Nephron (organoid): ENCODE results near the gene GIPR.
"Not testable (repeated sequence)": the region's sequence is repeated elsewhere in the genome, so short reads cannot be mapped to it uniquely, and the experiment has no call there.

Experiments
- H3K27ac Mint-ChIP-seq, 3 experiments: 2 replicates each; pipeline ENCODE4 v1.8.0; 2020; ENCODE audit warnings: mixed read lengths in 3 of 3, mild to moderate bottlenecking in 2 of 3, moderate library complexity in 1 of 3
- H3K27me3 Mint-ChIP-seq: 2 replicates; pipeline ENCODE4 v1.8.0; 2021; ENCODE audit warnings: low read depth, mild to moderate bottlenecking, moderate library complexity, mixed read lengths
- H3K36me3 Mint-ChIP-seq: 2 replicates; pipeline ENCODE4 v1.8.0; 2020; ENCODE audit warnings: low read depth, mixed read lengths
- H3K4me1 Mint-ChIP-seq: 2 replicates; pipeline ENCODE4 v1.8.0; 2020; ENCODE audit warnings: mixed read lengths
- H3K4me3 Mint-ChIP-seq, 3 experiments: 2 replicates each; pipeline ENCODE4 v1.8.0; 2020; ENCODE audit warnings: mild to moderate bottlenecking in 3 of 3, mixed read lengths in 3 of 3, moderate library complexity in 2 of 3
- H3K9me3 Mint-ChIP-seq: 2 replicates; pipeline ENCODE4 v1.8.0; 2020; ENCODE audit warnings: mixed read lengths
- TF ChIP-seq, protein P1 (sequence below), 3 experiments: fragments of 200-600 bp; sonication (generic); IDR thresholded peaks; one replicate each; pipeline ENCODE4 v1.5.0; 2021; ENCODE audit warnings: antibody characterized with exemption in 3 of 3; ENCODE audit not compliant: unreplicated experiment in 3 of 3

The GIPR gene

DNA sequence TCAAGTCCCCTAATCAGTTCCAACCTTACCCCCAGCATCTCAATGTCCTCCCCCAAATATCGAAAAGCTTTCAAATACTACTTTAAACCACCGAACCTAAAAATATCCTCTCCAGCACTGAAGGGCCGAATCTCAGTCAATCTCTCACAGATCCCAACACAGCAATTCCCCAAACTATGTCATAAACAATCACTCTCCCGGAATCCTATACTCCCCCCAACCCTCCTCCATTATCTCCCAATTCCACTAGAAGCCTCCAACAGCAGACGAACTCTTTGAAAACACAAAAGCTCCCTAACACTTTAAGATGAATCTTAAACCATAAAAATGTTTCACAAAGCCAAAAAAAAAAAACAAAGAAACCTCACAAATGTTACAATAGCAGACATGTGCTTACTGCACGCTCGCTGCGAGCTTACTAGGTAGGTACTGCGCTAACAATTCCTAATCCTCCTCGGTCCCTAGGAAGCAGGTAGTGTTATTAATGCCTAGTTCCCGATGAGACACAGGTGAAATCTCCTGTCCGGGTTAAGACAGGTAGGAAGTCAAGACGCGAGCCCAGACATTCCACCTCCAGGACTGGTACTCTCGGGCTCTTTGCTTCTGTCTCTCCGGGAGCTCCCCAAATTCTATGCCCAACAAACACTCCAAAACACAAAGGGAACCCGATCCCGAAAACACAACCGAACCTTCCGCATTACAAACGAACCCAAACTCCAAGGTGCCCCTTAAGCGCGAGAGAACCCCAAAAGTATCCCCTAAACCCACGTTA lies 48.5 kb downstream of the GIPR start:
- Mint-ChIP-seq H3K27me3 (no peaks in the 10 kb centered on the region), H3K4me1 (peaks cover 22% of the 10 kb centered on the region), H3K9me3 (no peaks in the 10 kb centered on the region), H3K4me3 (peak overlapping the region; percentile 90 to 98 (median 94)), H3K36me3 (peaks cover 15% of the 10 kb centered on the region), H3K27ac (peak overlapping the region; percentile 93 to 98 (median 97))
- TF ChIP-seq, protein P1, sequence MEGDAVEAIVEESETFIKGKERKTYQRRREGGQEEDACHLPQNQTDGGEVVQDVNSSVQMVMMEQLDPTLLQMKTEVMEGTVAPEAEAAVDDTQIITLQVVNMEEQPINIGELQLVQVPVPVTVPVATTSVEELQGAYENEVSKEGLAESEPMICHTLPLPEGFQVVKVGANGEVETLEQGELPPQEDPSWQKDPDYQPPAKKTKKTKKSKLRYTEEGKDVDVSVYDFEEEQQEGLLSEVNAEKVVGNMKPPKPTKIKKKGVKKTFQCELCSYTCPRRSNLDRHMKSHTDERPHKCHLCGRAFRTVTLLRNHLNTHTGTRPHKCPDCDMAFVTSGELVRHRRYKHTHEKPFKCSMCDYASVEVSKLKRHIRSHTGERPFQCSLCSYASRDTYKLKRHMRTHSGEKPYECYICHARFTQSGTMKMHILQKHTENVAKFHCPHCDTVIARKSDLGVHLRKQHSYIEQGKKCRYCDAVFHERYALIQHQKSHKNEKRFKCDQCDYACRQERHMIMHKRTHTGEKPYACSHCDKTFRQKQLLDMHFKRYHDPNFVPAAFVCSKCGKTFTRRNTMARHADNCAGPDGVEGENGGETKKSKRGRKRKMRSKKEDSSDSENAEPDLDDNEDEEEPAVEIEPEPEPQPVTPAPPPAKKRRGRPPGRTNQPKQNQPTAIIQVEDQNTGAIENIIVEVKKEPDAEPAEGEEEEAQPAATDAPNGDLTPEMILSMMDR (IDR thresholded peaks at IDR 0.05; ENCODE audit: unreplicated experiment in 3 of 3) = no peak

DNA sequence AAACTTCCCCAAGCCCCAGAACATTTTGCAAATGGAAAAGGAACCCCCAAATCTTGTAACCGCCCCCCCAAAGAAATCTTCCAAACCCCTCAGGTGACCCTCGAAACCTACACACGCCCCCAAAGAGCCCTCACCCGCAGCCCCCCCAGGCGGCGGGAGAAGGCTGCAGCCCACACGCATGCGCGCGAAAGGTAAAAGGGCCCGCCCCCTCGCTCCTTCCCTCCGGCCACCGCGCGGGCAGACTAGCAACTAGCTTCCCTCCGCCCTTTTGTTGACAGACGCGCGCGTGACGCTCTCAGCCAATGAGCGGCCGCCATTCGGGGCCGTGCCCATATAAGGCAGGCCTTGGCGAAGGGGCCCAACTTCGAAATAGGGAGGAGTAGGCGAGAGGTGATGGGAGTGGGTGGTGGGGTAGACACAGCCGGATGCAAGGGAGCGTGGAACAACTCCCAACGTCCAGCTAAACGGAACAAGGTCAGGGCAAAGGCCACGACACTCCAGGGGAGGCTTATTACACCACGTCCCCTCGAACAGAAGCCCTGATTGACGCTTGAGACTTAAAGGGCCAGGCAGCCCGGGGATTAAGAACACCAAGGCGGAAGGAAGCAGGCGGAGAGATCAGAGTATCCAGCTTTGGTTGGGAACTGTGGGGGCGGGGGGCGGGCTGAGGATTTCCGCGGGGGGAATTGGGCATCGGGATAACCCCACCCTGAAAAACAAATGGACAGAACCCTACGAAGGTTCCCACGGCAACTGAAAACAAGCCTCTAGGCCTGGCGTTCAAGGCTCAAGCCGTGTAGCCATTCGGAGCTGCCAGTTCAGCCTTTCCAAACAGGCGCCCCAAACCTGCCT lies 49.3 kb downstream of the GIPR start:
- H3K4me3 Mint-ChIP-seq = peak overlapping the region; percentile 90 to 98 (median 94)
- H3K4me1 Mint-ChIP-seq = peaks cover 22% of the 10 kb centered on the region
- TF ChIP-seq, protein P1 (IDR thresholded peaks at IDR 0.05; ENCODE audit: unreplicated experiment in 3 of 3) = no peak
- H3K9me3 Mint-ChIP-seq = no peaks in the 10 kb centered on the region
- no peaks in the 10 kb centered on the region for H3K27me3 Mint-ChIP-seq
- H3K36me3 Mint-ChIP-seq = peaks cover 19% of the 10 kb centered on the region
- peak overlapping the region; percentile 93 to 98 (median 97) for H3K27ac Mint-ChIP-seq

DNA sequence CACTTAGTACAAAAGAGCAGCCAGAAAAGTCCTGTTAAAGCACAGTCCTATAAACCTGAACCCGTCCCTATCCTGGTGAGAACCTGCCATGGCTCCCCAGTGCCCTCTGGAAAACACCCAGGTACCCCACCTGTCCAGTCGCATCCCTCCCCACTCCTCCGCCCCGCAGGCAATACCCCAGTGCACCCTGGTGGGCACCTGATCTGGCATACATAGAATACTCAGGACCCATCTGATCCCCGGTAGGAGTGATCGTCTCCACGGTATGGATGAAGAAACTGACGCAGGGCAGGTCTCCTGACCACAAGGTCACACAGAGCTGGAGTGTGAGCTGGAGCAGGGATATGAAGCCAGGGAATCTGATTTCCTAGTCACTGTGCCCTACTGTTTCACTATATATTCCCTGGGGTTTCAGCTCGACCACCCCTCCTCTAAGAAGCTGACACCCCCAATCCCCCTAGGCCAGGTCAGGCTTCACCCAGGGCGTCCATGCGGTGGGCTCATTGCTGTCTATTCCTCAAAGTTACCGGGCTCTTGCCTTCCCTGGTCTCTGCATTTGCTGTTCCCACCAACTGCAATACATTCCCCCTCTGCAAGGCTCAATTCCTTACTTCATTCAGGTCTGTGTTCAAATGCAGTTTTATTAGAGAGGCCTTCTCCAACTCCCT lies 50.1 kb downstream of the GIPR start:
- no peaks in the 10 kb centered on the region for H3K9me3 Mint-ChIP-seq
- H3K27me3 Mint-ChIP-seq = no peaks in the 10 kb centered on the region
- H3K36me3 Mint-ChIP-seq = peaks cover 19% of the 10 kb centered on the region
- H3K4me1 Mint-ChIP-seq = peaks cover 22% of the 10 kb centered on the region
- TF ChIP-seq, protein P1 (IDR thresholded peaks at IDR 0.05; ENCODE audit: unreplicated experiment in 3 of 3) = no peak
- peak overlapping the region; percentile 93 to 98 (median 97) for H3K27ac Mint-ChIP-seq
- peak overlapping the region; percentile 90 to 98 (median 94) for H3K4me3 Mint-ChIP-seq

DNA sequence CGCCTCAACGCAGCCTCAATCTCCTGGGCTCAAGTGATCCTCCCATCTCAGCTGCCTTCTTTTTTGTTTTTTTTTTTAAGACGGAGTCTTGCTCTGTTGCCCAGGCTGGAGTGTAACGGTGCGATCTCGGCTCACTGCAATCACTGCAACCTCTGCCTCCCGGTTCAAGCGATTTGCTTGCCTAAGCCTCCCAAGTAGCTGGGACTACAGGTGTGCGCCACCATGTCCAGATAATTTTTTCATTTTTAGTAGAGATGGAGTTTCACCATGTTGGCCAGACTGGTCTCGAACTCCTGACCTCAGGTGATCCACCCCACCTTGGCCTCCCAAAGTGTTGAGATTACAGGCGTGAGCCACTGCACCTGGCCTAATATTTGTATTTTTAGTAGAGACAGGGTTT lies 52.0 kb downstream of the GIPR start:
- not testable (repeated sequence) for H3K9me3 Mint-ChIP-seq, H3K4me3 Mint-ChIP-seq, H3K27ac Mint-ChIP-seq, H3K27me3 Mint-ChIP-seq
- H3K36me3 Mint-ChIP-seq = peaks cover 23% of the 10 kb centered on the region
- H3K4me1 Mint-ChIP-seq = peaks cover 22% of the 10 kb centered on the region

DNA sequence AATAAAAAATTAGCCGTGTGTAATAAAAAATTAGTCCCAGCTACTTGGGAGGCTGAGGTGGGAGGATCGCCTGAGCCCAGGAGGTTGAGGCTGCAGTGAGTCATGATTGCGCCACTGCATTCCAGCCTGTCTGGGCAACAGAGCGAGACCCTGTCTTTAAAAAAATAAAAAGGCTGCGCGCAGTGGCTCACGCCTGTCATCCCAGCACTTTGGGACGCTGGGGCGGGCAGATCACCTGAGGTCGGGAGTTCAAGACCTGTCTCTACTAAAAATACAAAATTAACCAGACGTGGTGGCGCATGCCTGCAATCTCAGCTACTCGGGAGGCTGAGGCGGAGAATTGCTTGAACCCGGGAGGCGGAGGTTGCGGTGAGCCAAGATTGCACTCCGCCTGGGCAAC lies 60.7 kb downstream of the GIPR start:
- not testable (repeated sequence) for H3K9me3 Mint-ChIP-seq, H3K27ac Mint-ChIP-seq, H3K36me3 Mint-ChIP-seq, H3K27me3 Mint-ChIP-seq
- Mint-ChIP-seq H3K4me3 (peak overlapping the region in 2 of 3 experiments; percentile 67 to 78), H3K4me1 (peaks cover 22% of the 10 kb centered on the region)

DNA sequence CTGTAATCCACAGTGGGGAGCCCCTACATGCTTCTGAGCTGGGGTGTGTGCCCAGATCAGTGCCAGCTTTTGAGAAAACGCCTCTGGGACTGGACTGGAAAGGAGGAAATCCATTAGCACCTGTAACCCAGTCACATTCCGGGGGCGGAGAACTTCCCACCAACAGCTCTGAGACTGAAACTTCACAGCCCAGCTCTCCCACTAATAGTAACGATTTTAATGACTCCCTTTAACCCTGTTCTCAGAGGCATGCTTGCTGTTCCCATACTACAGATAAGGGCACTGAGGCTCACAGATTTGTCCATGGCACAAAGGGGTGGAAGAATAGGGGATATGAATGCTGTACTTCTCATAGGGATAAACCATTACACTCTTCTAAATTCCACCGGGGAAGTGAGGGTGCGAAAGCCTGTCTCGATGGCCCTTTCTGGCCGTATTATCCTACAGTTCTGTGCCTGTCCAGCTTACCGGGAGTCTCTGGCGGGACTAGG lies 61.8 kb downstream of the GIPR start:
- no peaks in the 10 kb centered on the region for H3K27me3 Mint-ChIP-seq
- H3K36me3 Mint-ChIP-seq = peaks cover 4% of the 10 kb centered on the region
- H3K27ac Mint-ChIP-seq = peak overlapping the region; percentile 68 to 88 (median 83)
- no peaks in the 10 kb centered on the region for H3K9me3 Mint-ChIP-seq
- H3K4me1 Mint-ChIP-seq = peaks cover 22% of the 10 kb centered on the region
- TF ChIP-seq, protein P1 (IDR thresholded peaks at IDR 0.05; ENCODE audit: unreplicated experiment in 3 of 3) = no peak
- peak overlapping the region; percentile 92 to 96 (median 93) for H3K4me3 Mint-ChIP-seq
